SK-MEL-5 (cell line): ENCODE data around the gene CSF1. TPM values are rescaled to one million over a fixed set of nuclear protein-coding genes. Genes with fewer than 3 reads are reported as not detected.
A peak's percentile ranks its signal among the peaks of the same experiment; 100 is the strongest.
"Not testable (repeated sequence)": the region's sequence is repeated elsewhere in the genome, so short reads cannot be mapped to it uniquely, and the experiment has no call there.

Source experiments
- DNase-seq: peaks from one replicate; pipeline ENCODE4 v3.0.0-alpha.2; 2016; ENCODE audit warnings: low read depth, low spot score
- in situ Hi-C: cut with HindIII; loops from 2 replicates; pipeline ENCODE4 v1.10.0; 2016; ENCODE audit warnings: low sequenced_read_pairs, high pct_unique_total_duplicates, low pct_unique_long_range_greater_than_20kb
- total RNA-seq: library from RNA; depleted of rRNA; stranded (reverse); fragments of >200 nt; shearing (Covaris generic); gene quantifications from 2 replicates; pipeline ENCODE4 v1.2.3, GENCODE V29; 2014

The CSF1 gene
- total RNA-seq, 1 experiment from 2014 or later, result 4.0 TPM

- no peak for DNase-seq
- in situ Hi-C loops, result no loop called here
Measured at GRCh38 chr1:109912214-109912861, 1.7 kb downstream of the CSF1 start.

GRCh38 chr1:109912873-109913272, 2.2 kb downstream of the CSF1 start:
- DNase-seq, result no peak
- in situ Hi-C loops, result no loop called here

GRCh38 chr1:109913360-109913879, 2.8 kb downstream of the CSF1 start:
- in situ Hi-C loops, result no loop called here
- DNase-seq, result no peak

GRCh38 chr1:109914587-109915240, 4.1 kb downstream of the CSF1 start:
- DNase-seq, result no peak
- in situ Hi-C loops, result no loop called here

- in situ Hi-C loops, result no loop called here
- DNase-seq, result no peak
Measured at GRCh38 chr1:109917051-109917767, 6.6 kb downstream of the CSF1 start.

- in situ Hi-C loops, result no loop called here
Measured at GRCh38 chr1:109917768-109918606, 7.3 kb downstream of the CSF1 start.

GRCh38 chr1:109918671-109919070, 8.0 kb downstream of the CSF1 start:
- no peak for DNase-seq
- in situ Hi-C loops, result no loop called here

More at GRCh38 chr1:109917768-109918606, 7.3 kb downstream of the CSF1 start:
- peak; percentile 22 for DNase-seq

- in situ Hi-C loops, result no loop called here
Measured at GRCh38 chr1:109919303-109919702, 8.7 kb downstream of the CSF1 start.

GRCh38 chr1:109920391-109920790, 9.7 kb downstream of the CSF1 start:
- in situ Hi-C loops, DNase-seq: not testable (repeated sequence)

More at GRCh38 chr1:109919303-109919702, 8.7 kb downstream of the CSF1 start:
- no peak for DNase-seq

GRCh38 chr1:109922326-109922725, 11.7 kb downstream of the CSF1 start:
- in situ Hi-C loops, result no loop called here

GRCh38 chr1:109923131-109923945, 12.7 kb downstream of the CSF1 start:
- in situ Hi-C loops, result no loop called here
- peak; percentile 58 for DNase-seq

More at GRCh38 chr1:109922326-109922725, 11.7 kb downstream of the CSF1 start:
- no peak for DNase-seq

- no peak for DNase-seq
- in situ Hi-C loops, result no loop called here
Measured at GRCh38 chr1:109923946-109924275, 13.3 kb downstream of the CSF1 start.

GRCh38 chr1:109924316-109924715, 13.7 kb downstream of the CSF1 start:
- in situ Hi-C loops, result no loop called here
- DNase-seq, result no peak

- in situ Hi-C loops, result no loop called here
- DNase-seq, result no peak
Measured at GRCh38 chr1:109925159-109925990, 14.7 kb downstream of the CSF1 start.

- DNase-seq, result no peak
- in situ Hi-C loops, result no loop called here
Measured at GRCh38 chr1:109926662-109927300, 16.1 kb downstream of the CSF1 start.

GRCh38 chr1:109927356-109927755, 16.7 kb downstream of the CSF1 start:
- no peak for DNase-seq
- in situ Hi-C loops, result no loop called here
